Measurements from ENCODE around the gene AXL. TPM values are rescaled to one million over a fixed set of nuclear protein-coding genes. Genes with fewer than 3 reads are reported as not detected.

Gene AXL
- total RNA-seq, 2 donors from 2014 or later, result 0.17 to 0.44 TPM

Other genes starting within 250 kb of the AXL start
- not detected for gene CYP2B6, start 227.9 kb upstream of the AXL start, total RNA-seq
- not detected for gene CYP2A13, start 130.8 kb upstream of the AXL start, total RNA-seq
- not detected for gene CYP2F1, start 104.8 kb upstream of the AXL start, total RNA-seq
- gene CYP2S1, start 26.0 kb upstream of the AXL start, total RNA-seq, result 1 to 10 TPM in 1 of 2 donors, under 1 TPM in 1; 0.35 to 1.2 TPM
- gene HNRNPUL1, start 45.1 kb downstream of the AXL start, total RNA-seq, result 100 to 1,000 TPM; 276 to 351 TPM
- 10 to 100 TPM; 28.8 to 33.4 TPM for gene CCDC97, start 90.9 kb downstream of the AXL start, total RNA-seq
- gene TGFB1, start 134.7 kb downstream of the AXL start, total RNA-seq, result 10 to 100 TPM; 93.5 to 94.2 TPM
- 1 to 10 TPM; 6.4 to 7.7 TPM for gene B9D2, start 144.9 kb downstream of the AXL start, total RNA-seq
- gene TMEM91, start 157.3 kb downstream of the AXL start, total RNA-seq, result 10 to 100 TPM; 12.3 to 12.8 TPM
- gene EXOSC5, start 178.1 kb downstream of the AXL start, total RNA-seq, result 10 to 100 TPM; 30.3 to 30.7 TPM
- gene BCKDHA, start 178.6 kb downstream of the AXL start, total RNA-seq, result 10 to 100 TPM; 18.4 to 21.6 TPM
- gene B3GNT8, start 208.2 kb downstream of the AXL start, total RNA-seq, result 1 to 10 TPM in 1 of 2 donors, not detected in 1; 1.1 TPM
- 10 to 100 TPM; 59.9 to 66.6 TPM for gene DMAC2, start 220.7 kb downstream of the AXL start, total RNA-seq
- gene ERICH4, start 223.9 kb downstream of the AXL start, total RNA-seq, result not detected

All from activated T-cell treated with anti-CD3 and anti-CD28 coated beads, Interleukin-2, amount 50 U/mL, for 72 hours (primary cell).